Measurements from ENCODE around the gene SNCAIP. TPM values are rescaled to one million over a fixed set of nuclear protein-coding genes. Genes with fewer than 3 reads are reported as not detected.

The SNCAIP gene
- total RNA-seq, 4 donors from 2014 or later, result 0.88 to 13.0 (median 2.9) TPM

DNA sequence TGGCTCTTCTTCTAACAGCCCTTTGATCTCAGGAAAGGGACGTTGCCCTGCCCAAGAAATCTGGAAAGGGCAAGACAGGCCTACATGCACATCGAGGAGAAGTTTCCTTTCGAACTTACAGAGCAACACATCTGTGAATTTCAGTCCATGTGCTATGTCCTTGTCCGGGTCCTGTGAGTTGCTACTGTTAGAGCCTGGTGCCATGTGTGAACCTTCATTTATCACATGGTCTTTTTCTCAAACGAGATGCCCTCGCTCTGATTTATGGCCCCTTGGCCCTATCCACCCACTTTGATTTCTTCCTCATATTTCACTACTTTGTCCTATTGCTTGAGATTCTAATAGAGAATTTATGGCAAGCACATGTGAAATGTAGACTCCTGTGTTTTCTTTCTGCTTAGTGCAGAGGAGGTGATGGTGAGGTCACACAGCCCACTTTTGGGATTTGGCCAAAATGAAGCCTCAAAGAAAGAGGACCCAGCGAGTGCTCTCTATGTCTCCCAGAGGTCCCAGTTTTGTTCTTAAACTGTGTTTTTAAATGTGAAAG, 153.1 kb downstream of the SNCAIP start:
- no peak for DNase-seq (ENCODE audit: low spot score in 2 of 2)
- H3K4me3 ChIP-seq (ENCODE audit: low read depth, poor library complexity, severe bottlenecking), result no peak overlapping the region
- TF ChIP-seq CTCF (IDR thresholded peaks at IDR 0.05) (no peak), POLR2A (IDR thresholded peaks at IDR 0.05) (no peak)
- 69 to 72% methylated on average over 7 of the region's 7 CpGs for WGBS, 2 donors
- intact Hi-C loops (cut with DNase I; ENCODE audit: low total_unique reads), result no loop called here

- no peak overlapping the region for H3K4me3 ChIP-seq (ENCODE audit: low read depth, poor library complexity, severe bottlenecking)
- TF ChIP-seq POLR2A (IDR thresholded peaks at IDR 0.05), result no peak
- no peak for TF ChIP-seq CTCF (IDR thresholded peaks at IDR 0.05)
- intact Hi-C loops (cut with DNase I; ENCODE audit: low total_unique reads), result no loop called here
- WGBS, 2 donors, result 82% methylated on average over 4 of the region's 4 CpGs
- no peak for DNase-seq (ENCODE audit: low spot score in 2 of 2)
Observed at GRCh38 chr5:122465994-122466393, 154.0 kb downstream of the SNCAIP start.

GRCh38 chr5:122468351-122469116, 156.5 kb downstream of the SNCAIP start:
- intact Hi-C loops (cut with DNase I; ENCODE audit: low total_unique reads), result no loop called here
- 92 to 94% methylated on average over 2 of the region's 2 CpGs for WGBS, 2 donors
- TF ChIP-seq POLR2A (IDR thresholded peaks at IDR 0.05), result no peak
- TF ChIP-seq CTCF (IDR thresholded peaks at IDR 0.05), result no peak
- no peak overlapping the region for H3K4me3 ChIP-seq (ENCODE audit: low read depth, poor library complexity, severe bottlenecking)
- no peak for DNase-seq (ENCODE audit: low spot score in 2 of 2)

GRCh38 chr5:122469384-122469919, 157.4 kb downstream of the SNCAIP start:
- DNase-seq (ENCODE audit: low spot score in 2 of 2), result no peak
- no peak overlapping the region for H3K4me3 ChIP-seq (ENCODE audit: low read depth, poor library complexity, severe bottlenecking)
- intact Hi-C loops (cut with DNase I; ENCODE audit: low total_unique reads), result no loop called here
- 83 to 87% methylated on average over 5 of the region's 5 CpGs for WGBS, 2 donors
- TF ChIP-seq CTCF (IDR thresholded peaks at IDR 0.05) (no peak), POLR2A (IDR thresholded peaks at IDR 0.05) (no peak)

DNA sequence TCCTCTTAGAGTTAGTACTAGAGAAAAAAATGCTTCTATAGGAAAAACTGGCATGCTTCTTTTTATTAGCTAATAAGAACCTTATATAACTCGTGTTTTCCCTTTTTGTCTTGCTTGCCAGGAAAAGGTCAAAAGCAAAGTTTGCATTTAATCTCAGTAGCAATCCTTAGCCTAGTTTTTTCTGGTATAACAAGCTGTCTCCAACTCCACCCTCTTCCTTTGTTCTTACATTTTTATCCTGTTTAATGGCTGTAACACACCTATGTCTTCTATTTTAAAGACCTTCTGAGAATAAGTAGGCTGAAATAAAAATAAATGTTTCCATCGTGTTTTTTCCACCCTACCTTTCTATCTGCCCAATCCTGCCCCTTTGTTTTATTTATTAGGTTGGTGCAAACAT, 158.3 kb downstream of the SNCAIP start:
- H3K4me3 ChIP-seq (ENCODE audit: low read depth, poor library complexity, severe bottlenecking), result no peak overlapping the region
- TF ChIP-seq CTCF (IDR thresholded peaks at IDR 0.05) (no peak), POLR2A (IDR thresholded peaks at IDR 0.05) (no peak)
- 32 to 38% methylated on average over 2 of the region's 2 CpGs for WGBS, 2 donors
- intact Hi-C loops (cut with DNase I; ENCODE audit: low total_unique reads), result no loop called here
- no peak for DNase-seq (ENCODE audit: low spot score in 2 of 2)

Measured in lower leg skin (tissue), 4 donors.